K562 (cell line): ENCODE measurements around the gene SEC14L5. TPM values are rescaled to one million over a fixed set of nuclear protein-coding genes. Genes with fewer than 3 reads are reported as not detected.

Experiments used
- ATAC-seq: fragments of 200-7000 bp; cut with Tn5 transposase; 3 replicates; pipeline ENCODE4 v1.9.1; 2020; ENCODE audit warnings: moderate library complexity
- BruUV-seq: library from RNA; stranded (reverse); fragments of 400-500 nt; replicated peaks from 2 replicates; lab custom pipeline; 2021; lab: Mats Ljungman, UMichigan
- CTCF ChIA-PET: fragments of 300-600 bp; formaldehyde crosslinking; extraction: SDS; loops from one replicate; lab custom pipeline; 2021; ENCODE audit warnings: low intra/inter-chr PET ratio; lab: Yijun Ruan, JAX
- POLR2A ChIA-PET: fragments of 300-600, 350-650 bp; sonication (Branson Sonifier 250); formaldehyde crosslinking; extraction: SDS; loops from one replicate; lab custom pipeline; 2021; ENCODE audit warnings: antibody characterized with exemption, inconsistent platforms; lab: Yijun Ruan, JAX
- DNase-seq, 4 experiments: peaks; one replicate each; pipeline versions ENCODE4 v3.0.0 to v3.0.0-alpha.2; 2011 to 2018; ENCODE audit warnings: low spot score in 3 of 4, mixed read lengths in 3 of 4; ENCODE audit errors: extremely low read depth in 1 of 4
- FAIRE-seq: peaks from 2 replicates; lab custom pipeline; 2011; peaks lifted over from hg19 to GRCh38; lab: Jason Lieb, UNC
- H2AFZ ChIP-seq: 2 replicates; pipeline ENCODE4 v1.6.0; 2011; ENCODE audit warnings: low read depth, low read length, control low read depth, inconsistent platforms
- H3K27ac ChIP-seq: fragments of 200-600 bp; 3 replicates; pipeline ENCODE4 v1.8.0; 2011; ENCODE audit warnings: low read depth, mild to moderate bottlenecking, control low read depth, inconsistent platforms, low read length, moderate library complexity, mixed read lengths; ENCODE audit errors: extremely low read depth
- H3K27me3 ChIP-seq, 2 experiments: fragments of 300-600 bp in 1 of 2; 2 replicates in 1 of 2; 3 replicates in 1 of 2; pipeline versions ENCODE4 v1.6.0 to v1.8.0; 2011; ENCODE audit warnings: inconsistent platforms in 2 of 2, low read length in 2 of 2, mild to moderate bottlenecking in 1 of 2, mixed read lengths in 1 of 2, moderate library complexity in 1 of 2; ENCODE audit not compliant: control insufficient read depth in 2 of 2, insufficient read depth in 2 of 2
- H3K36me3 ChIP-seq: fragments of 300-600 bp; 3 replicates; pipeline ENCODE4 v1.8.0; 2011; ENCODE audit warnings: mild to moderate bottlenecking, low read length, inconsistent platforms; ENCODE audit not compliant: control insufficient read depth, insufficient read depth
- H3K4me1 ChIP-seq, 2 experiments: fragments of 200-600 bp in 1 of 2; replicated peaks in 1 of 2; 2 replicates in 1 of 2; 3 replicates in 1 of 2; pipeline versions ENCODE4 v1.5.1 to v1.8.0; 2011; ENCODE audit warnings: inconsistent platforms in 2 of 2, low read length in 2 of 2, mild to moderate bottlenecking in 1 of 2, mixed read lengths in 1 of 2, moderate library complexity in 1 of 2; ENCODE audit not compliant: control insufficient read depth in 2 of 2, insufficient read depth in 2 of 2
- H3K4me2 ChIP-seq: 2 replicates; pipeline ENCODE4 v1.6.1; 2011; ENCODE audit warnings: low read length, control low read depth, inconsistent platforms, mixed read lengths; ENCODE audit not compliant: insufficient read depth
- H3K4me3 ChIP-seq: fragments of 200-600 bp; sonication (generic), shearing (Covaris generic); 2 replicates; pipeline ENCODE4 v1.5.1; 2016; ENCODE audit warnings: control low read depth, inconsistent platforms
- H3K79me2 ChIP-seq: fragments of 200-600 bp; 3 replicates; pipeline ENCODE4 v1.8.0; 2011; ENCODE audit warnings: low read length, inconsistent platforms; ENCODE audit not compliant: control insufficient read depth, insufficient read depth
- H3K9ac ChIP-seq, 2 experiments: 2 replicates each; pipeline versions ENCODE4 v1.6.0 to v1.6.1; 2011; ENCODE audit warnings: low read depth in 2 of 2, low read length in 2 of 2, control low read depth in 1 of 2, inconsistent platforms in 1 of 2, mild to moderate bottlenecking in 1 of 2, mixed read lengths in 1 of 2; ENCODE audit not compliant: insufficient read depth in 1 of 2
- H3K9me1 ChIP-seq: one replicate; pipeline ENCODE4 v1.6.0; 2011; ENCODE audit warnings: inconsistent platforms, mild to moderate bottlenecking, low read length, moderate library complexity; ENCODE audit not compliant: control insufficient read depth, insufficient read depth
- H3K9me3 ChIP-seq: replicated peaks from 2 replicates; pipeline ENCODE4 v1.5.1; 2011; ENCODE audit warnings: low read depth, low read length, inconsistent platforms; ENCODE audit not compliant: control insufficient read depth, insufficient read depth
- H4K20me1 ChIP-seq: replicated peaks from 2 replicates; pipeline ENCODE4 v1.6.1; 2011; ENCODE audit warnings: low read length, inconsistent platforms, mixed read lengths; ENCODE audit not compliant: control insufficient read depth, insufficient read depth
- CUX1 ChIP-seq: fragments of 200-800 bp; sonication (Bioruptor generic); IDR thresholded peaks from 2 replicates; pipeline ENCODE4 v1.6.1; 2016; ENCODE audit warnings: missing genetic modification characterization, missing compliant biosample characterization
- POLR2B ChIP-seq: fragments of 450-650 bp; IDR thresholded peaks from 2 replicates; pipeline ENCODE4 v1.6.1; 2018; ENCODE audit warnings: low read depth; ENCODE audit not compliant: partially characterized antibody
- TAF15 ChIP-seq: fragments of 200-400 bp; formaldehyde crosslinking; IDR thresholded peaks from 2 replicates; pipeline ENCODE4 v1.6.1; 2017; ENCODE audit warnings: mild to moderate bottlenecking, low read depth, low read length, moderate library complexity
- USF2 ChIP-seq: sonication (generic); formaldehyde crosslinking; IDR thresholded peaks from 2 replicates; pipeline ENCODE4 v1.5.0; 2020; ENCODE audit warnings: missing genetic modification reagents
- ZFX ChIP-seq: sonication (generic); formaldehyde crosslinking; IDR thresholded peaks from 2 replicates; pipeline ENCODE4 v1.8.0; 2022; ENCODE audit warnings: mild to moderate bottlenecking, missing genetic modification reagents, moderate library complexity
- ZNF280A ChIP-seq: fragments of 450-650 bp; IDR thresholded peaks from 2 replicates; pipeline ENCODE4 v1.6.1; 2018; ENCODE audit warnings: mild to moderate bottlenecking, low read depth; ENCODE audit not compliant: partially characterized antibody
- ZNF354B ChIP-seq: fragments of 250-450 bp; sonication (Bioruptor Pico); IDR thresholded peaks from 2 replicates; pipeline ENCODE4 v1.4.0; 2020
- WGBS: fragments of 100-300 bp; shearing (Covaris generic); methylation state at CpG from one replicate; pipeline ENCODE4 v1.1.6; 2016; ENCODE audit warnings: low coverage, mixed read lengths; ENCODE audit not compliant: insufficient coverage; ENCODE audit errors: missing lambda C conversion rate; 5-methylcytosine and 5-hydroxymethylcytosine counted together
- in situ Hi-C: fragments of 300-500 bp; cut with MboI; formaldehyde crosslinking; loops from 4 replicates; pipeline ENCODE4 v1.15.0; 2018; ENCODE audit warnings: inconsistent platforms, mixed read lengths
- intact Hi-C: fragments of 100-400 bp; cut with micrococcal nuclease; formaldehyde crosslinking; loops from 2 replicates; pipeline ENCODE4 v1.14.2; 2022
- polyA plus RNA-seq, 8 experiments: library from polyadenylated mRNA; depleted of rRNA in 4 of 8; stranded (reverse) in 5 of 8; unstranded in 3 of 8; fragments of >200 nt; fragmentation: Nextera tagmentation in 2 of 8; fragmentation: Illumina TruSeq in 1 of 8; extraction: Ambion mirVana in 2 of 8; extraction: Trizol in 1 of 8; gene quantifications; 2 replicates each; pipeline versions ENCODE4 v1.2.1 to v1.2.3, GENCODE V29; 2011 to 2014; ENCODE audit warnings: inconsistent platforms in 1 of 8, missing spikeins in 1 of 8
- total RNA-seq, 7 experiments: library from RNA; depleted of rRNA in 6 of 7; stranded (reverse); fragments of >200 nt in 6 of 7; fragmentation: Illumina TruSeq in 2 of 7; extraction: Trizol in 2 of 7; gene quantifications; 2 replicates each; pipeline versions ENCODE4 v1.2.1 to v1.2.3, GENCODE V29; 2011 to 2021; ENCODE audit warnings: low replicate concordance in 1 of 7

Gene SEC14L5
- total and polyA plus RNA-seq, 9 of the 15 experiments (the other 6 are each of a cell fraction or from before 2014, with no cell fraction given) = 0.11 TPM; not detected in 8

GRCh38 chr16:4970010-4970409 is 11.9 kb downstream of the SEC14L5 start:
- no TSS peak for BruUV-seq
- POLR2A ChIA-PET = interaction anchor here (0.6 kb wide), 2 partner anchors 40 to 60 kb away, joined by 3 read pairs; no protein-coding TSS in a partner anchor
- CTCF ChIA-PET = no interaction called here
- no peaks in the 10 kb centered on the region for H3K79me2 ChIP-seq
- WGBS = 4% methylated on average over 3 of the region's 3 CpGs
- H4K20me1 ChIP-seq = 0 out of 2 replicates have a peak, but pooled peaks cover 3% of the 10 kb centered on the region
- no peak overlapping the region for H3K9ac ChIP-seq
- no peaks in the 10 kb centered on the region for H3K9me1 ChIP-seq
- DNase-seq (no peak), FAIRE-seq (no peak), ATAC-seq (no peak)
- intact Hi-C loops (no loop called here), in situ Hi-C loops (no loop called here)
- no peak overlapping the region for H2AFZ ChIP-seq
- peaks cover 25 to 43% of the 10 kb centered on the region in 2 experiments; a peak in 4 of 5 replicates for H3K27me3 ChIP-seq
- H3K36me3 ChIP-seq = no peaks in the 10 kb centered on the region
- no peak overlapping the region for H3K4me3 ChIP-seq
- no peak overlapping the region for H3K27ac ChIP-seq
- H3K4me2 ChIP-seq = no peak overlapping the region
- H3K9me3 ChIP-seq = no peaks in the 10 kb centered on the region
- no peaks in the 10 kb centered on the region for H3K4me1 ChIP-seq
- TF ChIP-seq ZNF280A (no peak), CUX1 (CRISPR knock-in tag) (no peak), ZFX (CRISPR knock-in tag) (no peak), ZNF354B (CRISPR knock-in tag) (no peak), USF2 (no peak), POLR2B (no peak), TAF15 (no peak)
